GM04504 (cell line): Measurements from ENCODE around the gene HNRNPC.

ENCODE experiments used
- DNase-seq: peaks from one replicate; pipeline ENCODE4 v3.0.0-alpha.2; 2012; ENCODE audit warnings: low read depth

Gene HNRNPC

GRCh38 chr14:21210023-21210422 lies 59.2 kb downstream of the HNRNPC start:
- DNase-seq: no peak

GRCh38 chr14:21209185-21209584 lies 60.1 kb downstream of the HNRNPC start:
- no peak for DNase-seq

- DNase-seq: no peak
Measured at GRCh38 chr14:21208554-21208953, 60.7 kb downstream of the HNRNPC start.

- no peak for DNase-seq
Measured at GRCh38 chr14:21206753-21207684, 62.2 kb downstream of the HNRNPC start.

GRCh38 chr14:21205678-21206581 lies 63.3 kb downstream of the HNRNPC start:
- no peak for DNase-seq

- no peak for DNase-seq
Measured at GRCh38 chr14:21205026-21205677, 64.1 kb downstream of the HNRNPC start.

GRCh38 chr14:21204167-21205025 lies 64.8 kb downstream of the HNRNPC start:
- DNase-seq: no peak

GRCh38 chr14:21203470-21204166 lies 65.6 kb downstream of the HNRNPC start:
- DNase-seq: no peak

GRCh38 chr14:21202463-21203358 lies 66.5 kb downstream of the HNRNPC start:
- DNase-seq: no peak

GRCh38 chr14:21201732-21202462 lies 67.3 kb downstream of the HNRNPC start:
- no peak for DNase-seq

GRCh38 chr14:21200752-21201461 lies 68.3 kb downstream of the HNRNPC start:
- DNase-seq: no peak

- DNase-seq: no peak
Measured at GRCh38 chr14:21199611-21200560, 69.4 kb downstream of the HNRNPC start.

GRCh38 chr14:21197418-21198205 lies 71.6 kb downstream of the HNRNPC start:
- no peak for DNase-seq

GRCh38 chr14:21194597-21194996 lies 74.6 kb downstream of the HNRNPC start:
- DNase-seq: no peak

- DNase-seq: no peak
Measured at GRCh38 chr14:21192875-21193535, 76.2 kb downstream of the HNRNPC start.

GRCh38 chr14:21192447-21192822 lies 76.8 kb downstream of the HNRNPC start:
- no peak for DNase-seq
